ENCODE measurements around the gene NMT2.

Gene NMT2

GRCh38 chr10:15141136-15142054 lies 27.1 kb downstream of the NMT2 start:
- no peak for DNase-seq (ENCODE audit: low read depth)

GRCh38 chr10:15140698-15141097 lies 27.8 kb downstream of the NMT2 start:
- DNase-seq (ENCODE audit: low read depth): no peak

GRCh38 chr10:15137636-15138035 lies 30.9 kb downstream of the NMT2 start:
- no peak for DNase-seq (ENCODE audit: low read depth)

GRCh38 chr10:15137036-15137359 lies 31.5 kb downstream of the NMT2 start:
- DNase-seq (ENCODE audit: low read depth): no peak

- no peak for DNase-seq (ENCODE audit: low read depth)
Observed at GRCh38 chr10:15136129-15137035, 32.1 kb downstream of the NMT2 start.

GRCh38 chr10:15131330-15131729 lies 37.2 kb downstream of the NMT2 start:
- DNase-seq (ENCODE audit: low read depth): no peak

GRCh38 chr10:15124908-15125307 lies 43.6 kb downstream of the NMT2 start:
- DNase-seq (ENCODE audit: low read depth): no peak

- no peak for DNase-seq (ENCODE audit: low read depth)
Observed at GRCh38 chr10:15124190-15124589, 44.3 kb downstream of the NMT2 start.

GRCh38 chr10:15123749-15124184 lies 44.7 kb downstream of the NMT2 start:
- DNase-seq (ENCODE audit: low read depth): peak; percentile 90

GRCh38 chr10:15122477-15123030 lies 45.9 kb downstream of the NMT2 start:
- no peak for DNase-seq (ENCODE audit: low read depth)

- DNase-seq (ENCODE audit: low read depth): no peak
Observed at GRCh38 chr10:15121707-15122106, 46.8 kb downstream of the NMT2 start.

GRCh38 chr10:15120523-15120922 lies 48.0 kb downstream of the NMT2 start:
- peak; percentile 55 for DNase-seq (ENCODE audit: low read depth)

- DNase-seq (ENCODE audit: low read depth): no peak
Observed at GRCh38 chr10:15118615-15119014, 49.9 kb downstream of the NMT2 start.

GRCh38 chr10:15116225-15116624 lies 52.3 kb downstream of the NMT2 start:
- no peak for DNase-seq (ENCODE audit: low read depth)

GRCh38 chr10:15113766-15114165 lies 54.7 kb downstream of the NMT2 start:
- DNase-seq (ENCODE audit: low read depth): no peak

GRCh38 chr10:15112657-15113056 lies 55.8 kb downstream of the NMT2 start:
- no peak for DNase-seq (ENCODE audit: low read depth)

- DNase-seq (ENCODE audit: low read depth): peak; percentile 31
Observed at GRCh38 chr10:15106352-15107013, 62.0 kb downstream of the NMT2 start.

GRCh38 chr10:15103513-15103912 lies 65.0 kb downstream of the NMT2 start:
- DNase-seq (ENCODE audit: low read depth): no peak

- DNase-seq (ENCODE audit: low read depth): no peak
Observed at GRCh38 chr10:15099886-15100285, 68.6 kb downstream of the NMT2 start.

GRCh38 chr10:15097011-15097812 lies 71.3 kb downstream of the NMT2 start, which contains the start of gene RPP38:
RPP38 (plus strand) TSS chr10:15097355; CDS start chr10:15103315, 5,960 bp downstream.
- peak; percentile 76 for DNase-seq (ENCODE audit: low read depth)

- DNase-seq (ENCODE audit: low read depth): no peak
Observed at GRCh38 chr10:15096661-15097010, 71.9 kb downstream of the NMT2 start.

Data from non-pigmented ciliary epithelial cell (primary cell).